GM18498 (cell line): ENCODE measurements around the gene G6PC1.
"Not testable (repeated sequence)": the region's sequence is repeated elsewhere in the genome, so short reads cannot be mapped to it uniquely, and the experiment has no call there.

Experiments
- ATAC-seq: cut with Tn5 transposase; IDR thresholded peaks from one replicate; pipeline ENCODE4 v1.9.1; 2021; ENCODE audit warnings: mild to moderate bottlenecking, moderate library complexity; ENCODE audit not compliant: unreplicated experiment

Gene G6PC1

DNA sequence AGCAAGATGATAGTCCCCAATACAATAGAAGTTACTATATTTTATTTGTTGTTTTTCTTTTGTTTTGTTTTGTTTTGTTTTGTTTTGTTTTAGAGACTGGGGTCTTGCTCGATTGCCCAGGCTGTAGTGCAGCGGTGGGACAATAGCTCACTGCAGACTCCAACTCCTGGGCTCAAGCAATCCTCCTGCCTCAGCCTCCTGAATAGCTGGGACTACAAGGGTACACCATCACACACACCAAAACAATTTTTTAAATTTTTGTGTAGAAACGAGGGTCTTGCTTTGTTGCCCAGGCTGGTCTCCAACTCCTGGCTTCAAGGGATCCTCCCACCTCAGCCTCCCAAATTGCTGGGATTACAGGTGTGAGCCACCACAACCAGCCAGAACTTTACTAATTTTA, 618 bp upstream of the G6PC1 start:
- ATAC-seq: not testable (repeated sequence)

- no peak for ATAC-seq
Observed at GRCh38 chr17:42901535-42902229, 1.1 kb downstream of the G6PC1 start.

DNA sequence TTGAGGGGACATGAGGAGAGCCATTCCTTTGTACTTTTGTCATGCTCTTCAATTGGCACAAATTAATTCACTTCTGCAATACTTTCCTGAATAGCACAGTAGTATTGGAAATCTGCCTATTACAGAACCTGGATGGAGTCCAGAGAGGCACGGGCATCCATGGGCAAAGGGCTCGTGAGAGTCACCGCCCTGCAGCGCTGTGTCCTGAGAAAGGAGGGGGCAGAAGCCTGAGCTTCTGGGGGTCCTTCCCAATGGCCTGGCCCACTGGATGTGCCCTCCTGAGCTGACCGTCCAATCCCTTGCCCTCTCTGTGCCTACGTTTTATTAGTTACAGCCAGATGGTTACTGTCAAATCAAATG, 3.5 kb downstream of the G6PC1 start:
- ATAC-seq: no peak

DNA sequence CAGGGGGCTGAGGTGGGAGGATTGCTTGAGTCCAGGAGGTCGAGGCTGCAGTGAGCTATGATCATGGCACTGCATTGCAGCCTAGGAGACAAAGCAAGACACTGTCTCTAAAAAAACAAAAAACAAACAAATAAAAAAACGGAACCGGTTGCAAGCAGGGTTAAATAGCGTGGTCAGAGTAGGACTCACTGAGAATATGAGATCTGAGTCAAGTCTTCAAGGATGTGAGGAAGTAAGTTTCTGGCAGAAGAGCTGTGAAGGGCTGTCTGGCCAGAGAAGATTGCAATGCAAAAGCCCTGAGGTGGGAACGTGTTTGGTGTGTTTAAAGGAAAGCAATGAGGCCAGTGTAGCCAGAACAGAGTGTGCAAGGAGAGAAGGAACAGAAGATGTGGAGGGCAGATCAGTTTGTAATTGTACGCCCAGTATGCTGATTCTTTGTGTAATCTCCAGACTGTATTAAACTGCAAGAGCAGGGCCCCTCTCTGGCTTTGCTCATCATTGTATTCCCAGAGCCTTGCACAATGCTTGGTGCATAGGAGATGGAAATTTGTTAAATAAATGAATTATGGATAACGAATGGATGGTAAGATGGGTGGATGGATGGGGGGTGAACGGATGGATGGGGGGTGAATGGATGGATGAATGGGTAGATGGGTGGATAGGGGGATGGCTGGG, 6.3 kb downstream of the G6PC1 start:
- ATAC-seq: no peak

GRCh38 chr17:42908872-42909700, 8.5 kb downstream of the G6PC1 start:
- no peak for ATAC-seq

- ATAC-seq: no peak
Observed at GRCh38 chr17:42913522-42913921, 12.9 kb downstream of the G6PC1 start.

DNA sequence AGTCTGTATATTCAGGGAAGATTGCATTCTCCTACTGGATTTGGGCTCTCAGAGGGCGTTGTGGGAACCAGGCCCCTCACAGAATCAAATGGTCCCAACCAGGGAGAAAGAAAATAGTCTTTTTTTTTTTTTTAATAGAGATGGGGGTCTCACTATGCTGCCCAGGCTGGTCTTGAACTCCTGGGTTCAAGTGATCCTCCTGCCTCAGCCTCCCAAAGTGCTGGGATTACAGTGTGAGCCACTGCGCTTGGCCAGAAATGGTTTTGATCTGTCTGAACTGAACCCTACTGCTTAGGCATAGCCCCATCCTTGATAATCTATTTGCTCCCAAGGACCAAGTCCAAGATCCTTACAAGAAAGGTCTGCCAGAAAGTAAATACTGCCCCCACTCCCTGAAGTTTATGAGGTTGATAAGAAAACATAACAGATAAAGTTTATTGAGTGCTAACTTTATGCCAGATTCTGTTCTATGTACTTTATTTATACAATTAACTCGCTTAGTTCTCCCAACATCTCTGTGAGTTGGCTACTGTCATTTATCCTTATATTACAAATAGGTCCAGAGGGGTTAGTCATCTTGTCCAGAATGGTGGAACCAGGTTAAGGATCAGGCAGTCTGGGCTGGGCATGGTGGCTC, 13.5 kb downstream of the G6PC1 start:
- ATAC-seq: no peak

- ATAC-seq: not testable (repeated sequence)
Observed at GRCh38 chr17:42915288-42915687, 14.7 kb downstream of the G6PC1 start.

DNA sequence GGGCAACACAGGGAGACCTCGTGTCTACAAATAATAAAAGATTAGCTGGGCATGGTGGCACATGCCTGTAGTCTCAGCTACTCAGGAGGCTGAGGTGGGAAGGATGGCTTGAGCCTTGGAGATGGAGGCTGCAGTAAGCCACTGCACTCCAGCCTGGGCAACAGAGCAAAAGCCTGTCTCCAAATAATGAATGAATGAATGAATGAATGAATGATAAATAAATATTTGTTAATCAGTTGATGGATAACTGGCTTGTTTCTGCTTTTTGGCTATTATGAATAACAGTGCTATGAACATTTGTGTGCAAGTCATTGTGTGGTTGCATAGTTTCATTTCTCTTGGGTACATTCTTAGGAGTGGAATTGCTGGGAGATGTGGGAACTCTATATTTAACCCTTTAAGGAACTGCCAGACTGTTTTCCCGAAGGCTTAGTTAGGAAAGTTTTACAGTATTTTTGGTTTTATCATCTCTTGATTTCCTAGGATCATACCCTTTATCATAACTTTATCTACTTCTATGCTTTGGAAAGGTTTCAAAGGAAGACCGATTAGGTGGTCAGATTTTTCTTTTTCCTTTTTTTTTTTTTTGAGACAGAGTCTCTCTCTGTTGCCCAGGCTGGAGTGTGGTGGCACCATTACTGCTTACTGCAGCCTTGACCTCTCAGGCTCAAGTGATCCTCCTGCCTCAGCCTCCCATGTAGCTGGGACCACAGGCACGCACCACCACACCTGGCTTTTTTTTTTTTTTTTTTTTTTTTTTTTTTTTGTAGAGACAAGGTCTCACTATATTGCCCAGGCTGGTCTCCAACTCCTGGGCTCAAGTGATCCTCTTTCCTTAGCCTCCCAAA, 16.0 kb downstream of the G6PC1 start:
- ATAC-seq: not testable (repeated sequence)

DNA sequence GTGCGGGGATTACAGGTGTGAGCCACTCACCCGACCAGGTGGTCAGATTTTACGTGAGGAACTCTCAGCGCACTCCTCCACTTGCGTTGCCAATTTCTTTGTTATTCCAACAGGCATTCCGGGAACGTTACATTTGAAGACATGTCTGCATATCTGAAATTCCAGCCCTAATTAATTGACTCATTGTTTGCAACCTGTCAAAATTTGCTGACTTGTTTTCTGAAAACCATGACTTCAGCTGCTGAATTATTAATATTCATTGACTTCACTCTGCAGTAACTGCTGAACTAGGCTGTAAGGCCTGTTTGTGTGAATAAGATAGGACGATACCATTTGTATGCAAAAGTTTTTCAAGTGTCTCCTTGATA, 16.6 kb downstream of the G6PC1 start:
- no peak for ATAC-seq

- ATAC-seq: no peak
Observed at GRCh38 chr17:42918902-42919521, 18.4 kb downstream of the G6PC1 start.

- ATAC-seq: not testable (repeated sequence)
Observed at GRCh38 chr17:42919522-42920077, 19.0 kb downstream of the G6PC1 start.

- no peak for ATAC-seq
Observed at GRCh38 chr17:42920106-42920900, 19.7 kb downstream of the G6PC1 start.

DNA sequence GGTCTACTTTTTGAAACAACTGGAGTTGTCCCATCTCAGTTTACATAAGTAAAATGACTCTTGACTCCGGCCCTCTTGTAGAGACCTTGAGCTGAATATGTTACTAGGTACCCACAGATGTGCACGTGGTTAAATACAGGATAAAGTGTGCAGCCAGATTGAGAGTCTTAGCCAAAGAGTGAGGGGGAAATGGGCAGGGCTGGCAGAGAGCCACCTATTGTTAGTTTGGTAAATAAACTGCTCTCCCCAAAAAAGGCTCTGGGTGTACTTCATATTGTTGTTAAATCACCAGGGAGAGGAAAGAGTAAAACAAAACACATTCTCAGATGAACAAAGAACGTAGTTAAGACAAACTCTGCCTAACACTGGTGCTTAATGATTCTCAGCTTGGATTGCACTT, 20.3 kb downstream of the G6PC1 start:
- no peak for ATAC-seq

DNA sequence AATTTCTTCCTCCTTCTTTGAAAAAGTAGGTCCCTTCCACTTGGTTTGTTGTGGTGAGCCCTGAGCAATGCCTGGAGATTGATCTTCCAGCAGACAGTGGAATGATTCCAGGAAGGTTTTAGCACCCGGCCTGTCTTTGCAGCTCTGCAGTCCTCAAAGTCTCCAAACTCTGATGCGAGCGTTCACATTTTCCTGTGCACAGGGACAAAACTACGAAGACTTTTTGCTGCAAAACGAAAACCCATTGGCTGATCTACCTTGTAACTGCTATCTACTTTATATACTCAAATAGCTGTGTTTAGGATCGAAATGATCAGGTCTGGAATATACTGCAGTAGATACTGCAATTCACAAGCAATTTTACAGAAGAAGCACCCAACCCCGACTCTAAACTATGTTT, 21.7 kb downstream of the G6PC1 start:
- ATAC-seq: no peak

GRCh38 chr17:42923472-42923871, 22.9 kb downstream of the G6PC1 start:
- ATAC-seq: not testable (repeated sequence)

- no peak for ATAC-seq
Observed at GRCh38 chr17:42924891-42925290, 24.3 kb downstream of the G6PC1 start.

DNA sequence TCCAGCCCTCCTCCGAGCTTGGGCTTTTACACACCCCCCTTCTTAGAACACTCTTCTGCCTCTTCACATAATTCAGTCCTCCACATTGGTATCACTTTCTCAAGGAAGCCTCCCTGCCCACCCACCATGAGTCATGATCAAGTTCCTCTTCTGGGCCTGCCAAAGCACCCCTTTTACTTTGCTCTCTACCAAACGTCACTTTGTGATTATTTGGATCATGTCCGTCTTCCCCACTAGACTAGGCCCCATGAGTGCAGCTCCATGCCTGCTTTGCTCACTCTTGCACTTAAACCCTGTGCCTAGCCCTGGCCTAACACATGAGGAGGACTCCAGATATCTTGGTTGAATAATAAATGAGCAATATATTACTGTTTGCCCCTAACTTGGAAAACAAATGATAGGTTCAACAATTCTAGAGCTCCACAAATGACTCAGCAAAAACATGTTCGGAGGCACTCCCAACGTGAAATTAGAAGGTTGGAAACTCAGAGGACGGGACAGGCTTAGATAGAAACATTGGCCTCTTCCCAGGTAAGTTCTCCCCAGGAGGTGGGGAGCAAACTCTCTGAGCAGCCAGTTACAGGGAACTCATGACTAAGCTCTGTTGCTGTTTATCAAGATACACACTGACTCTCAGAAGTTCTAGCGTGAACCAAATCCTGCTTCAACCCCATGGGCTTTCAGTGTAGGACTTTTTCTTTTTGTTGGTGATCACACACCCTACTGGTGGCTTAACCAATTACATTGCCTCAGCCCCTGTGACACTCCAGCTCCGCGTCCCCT, 28.3 kb downstream of the G6PC1 start:
- peak; percentile 63 for ATAC-seq
